ENCODE data around the gene AAK1. TPM values are rescaled to one million over a fixed set of nuclear protein-coding genes. Genes with fewer than 3 reads are reported as not detected.

AAK1 gene
- total RNA-seq, 1 experiment from 2014 or later, result 46.8 TPM

DNA sequence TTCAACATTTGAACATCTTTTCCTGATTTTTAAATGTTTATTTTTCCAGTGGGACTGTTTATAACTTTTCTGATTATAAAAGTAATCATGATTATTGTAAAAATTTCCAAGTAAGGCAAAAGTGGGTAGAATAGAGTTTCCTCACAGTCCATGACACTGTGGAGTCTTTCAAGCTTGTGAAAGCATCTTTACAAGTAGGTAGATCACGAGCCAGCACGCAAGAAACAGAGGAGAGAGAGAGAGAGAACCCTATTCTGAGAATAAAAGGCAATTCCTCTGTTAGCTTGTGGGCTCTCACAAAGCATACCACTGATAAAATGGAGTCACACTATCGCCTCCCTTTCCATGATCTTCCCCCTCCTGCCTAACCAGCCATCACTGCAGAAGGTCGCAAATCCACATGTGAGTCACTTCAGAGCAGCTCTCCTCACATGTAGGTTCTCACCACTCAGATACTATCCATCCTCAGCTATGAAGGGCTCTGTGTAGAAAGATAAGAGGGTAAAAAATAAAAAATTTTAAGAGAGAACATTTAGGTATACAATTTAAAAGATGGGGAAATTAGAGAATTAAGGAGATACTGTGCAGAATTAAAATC, 40.3 kb downstream of the AAK1 start:
- Histone ChIP-seq H4K20me1 (ENCODE audit: low read length) (no peaks in the 10 kb centered on the region), H3K9me2 (replicated peaks; ENCODE audit: low read length) (no peaks in the 10 kb centered on the region), H3F3A (ENCODE audit: low read length, unreplicated experiment) (no peaks in the 10 kb centered on the region), H3K79me2 (ENCODE audit: low read length) (peaks cover 70% of the 10 kb centered on the region), H2AFZ (ENCODE audit: low read length) (no peak overlapping the region), H3K36me3 (ENCODE audit: low read depth, low read length) (no peaks in the 10 kb centered on the region), H3K4me3 (ENCODE audit: low read length) (no peak overlapping the region), H3K4me1 (ENCODE audit: insufficient read depth, low read length) (peaks cover 13% of the 10 kb centered on the region), H3K9me3 (ENCODE audit: low read length) (no peaks in the 10 kb centered on the region), H3K27ac (ENCODE audit: low read length) (no peak overlapping the region), H3K4me2 (ENCODE audit: low read length) (no peak overlapping the region), H3K9ac (ENCODE audit: low read length) (no peak overlapping the region), H3K27me3 (ENCODE audit: low read length) (no peaks in the 10 kb centered on the region)
- ChIA-PET POLR2A (ENCODE audit: unreplicated experiment) (interaction anchor here (0.6 kb wide), 1 partner anchor 36 kb away, joined by 3 read pairs; no protein-coding TSS in a partner anchor), CTCF (no interaction called here)
- TF ChIP-seq EZH2phosphoT487 (IDR thresholded peaks at IDR 0.05; ENCODE audit: borderline replicate concordance, low read length) (no peak), EZH2 (IDR thresholded peaks at IDR 0.05; ENCODE audit: low read length, unreplicated experiment) (no peak), CTCF (conservative IDR thresholded peaks at IDR 0.05; ENCODE audit: low read depth, low read length) (no peak)
- ATAC-seq, result no peak
- BruUV-seq (replicated peaks), result no TSS peak
- intact Hi-C loops (cut with micrococcal nuclease), result no loop called here
- no peak for DNase-seq

DNA sequence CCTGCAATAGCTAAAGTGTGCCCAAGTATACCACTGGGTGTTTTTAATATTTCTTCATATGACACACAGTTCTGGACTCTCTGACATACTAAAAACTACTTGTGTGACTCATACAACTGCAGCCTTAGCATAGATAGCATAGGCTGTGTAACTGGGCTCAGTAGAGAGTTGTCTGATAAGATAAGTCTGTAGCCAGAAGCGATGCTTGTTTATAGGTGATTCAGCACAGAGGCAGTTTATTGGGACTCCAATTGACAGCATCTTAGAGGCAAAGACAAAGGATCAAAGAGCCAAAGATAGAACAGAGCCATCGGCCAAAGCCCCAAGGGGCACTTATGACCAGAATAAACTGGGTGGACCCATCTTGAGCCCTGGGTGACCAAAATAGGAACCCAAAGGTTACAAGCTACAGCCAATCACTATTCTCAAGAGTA, 42.3 kb downstream of the AAK1 start:
- TF ChIP-seq CTCF (conservative IDR thresholded peaks at IDR 0.05; ENCODE audit: low read depth, low read length) (no peak), EZH2phosphoT487 (IDR thresholded peaks at IDR 0.05; ENCODE audit: borderline replicate concordance, low read length) (no peak), EZH2 (IDR thresholded peaks at IDR 0.05; ENCODE audit: low read length, unreplicated experiment) (no peak)
- Histone ChIP-seq H3F3A (ENCODE audit: low read length, unreplicated experiment) (no peaks in the 10 kb centered on the region), H3K4me3 (ENCODE audit: low read length) (no peak overlapping the region), H3K27ac (ENCODE audit: low read length) (no peak overlapping the region), H3K4me1 (ENCODE audit: insufficient read depth, low read length) (peaks cover 13% of the 10 kb centered on the region), H3K27me3 (ENCODE audit: low read length) (no peaks in the 10 kb centered on the region), H2AFZ (ENCODE audit: low read length) (no peak overlapping the region), H3K9ac (ENCODE audit: low read length) (no peak overlapping the region), H3K79me2 (ENCODE audit: low read length) (peaks cover 52% of the 10 kb centered on the region), H3K9me2 (replicated peaks; ENCODE audit: low read length) (no peaks in the 10 kb centered on the region), H3K9me3 (ENCODE audit: low read length) (no peaks in the 10 kb centered on the region), H3K4me2 (ENCODE audit: low read length) (peak overlapping the region; percentile 8; the same call in 1 of the 2 replicates), H4K20me1 (ENCODE audit: low read length) (no peaks in the 10 kb centered on the region), H3K36me3 (ENCODE audit: low read depth, low read length) (no peaks in the 10 kb centered on the region)
- DNase-seq (peak; percentile 82), ATAC-seq (peak; percentile 94)
- BruUV-seq (replicated peaks), result no TSS peak
- ChIA-PET CTCF (no interaction called here), POLR2A (ENCODE audit: unreplicated experiment) (no interaction called here)
- intact Hi-C loops (cut with micrococcal nuclease), result no loop called here

DNA sequence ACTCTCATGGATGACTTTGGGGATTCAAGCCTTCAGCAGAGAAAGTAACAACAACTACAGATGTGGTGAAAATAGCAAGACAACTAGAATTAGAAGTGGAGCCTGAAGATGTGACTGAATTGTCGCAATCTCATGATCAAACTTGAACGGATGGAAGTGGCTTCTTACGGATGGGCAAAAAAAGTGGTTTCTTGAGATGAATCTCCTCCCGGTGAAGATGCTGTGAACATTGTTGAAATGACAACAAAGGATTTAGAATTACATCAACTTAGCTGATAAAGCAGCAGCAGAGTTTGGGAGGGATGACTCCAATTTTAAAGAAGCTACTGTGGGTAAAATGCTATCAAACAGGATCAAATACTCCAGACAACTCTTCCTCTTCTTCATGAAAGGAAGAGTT, 43.1 kb downstream of the AAK1 start:
- Histone ChIP-seq H3K27me3 (ENCODE audit: low read length) (no peaks in the 10 kb centered on the region), H3K79me2 (ENCODE audit: low read length) (peaks cover 44% of the 10 kb centered on the region), H3K4me3 (ENCODE audit: low read length) (no peak overlapping the region), H3K4me1 (ENCODE audit: insufficient read depth, low read length) (peaks cover 13% of the 10 kb centered on the region), H3K9ac (ENCODE audit: low read length) (no peak overlapping the region), H3F3A (ENCODE audit: low read length, unreplicated experiment) (no peaks in the 10 kb centered on the region), H3K4me2 (ENCODE audit: low read length) (no peak overlapping the region), H4K20me1 (ENCODE audit: low read length) (no peaks in the 10 kb centered on the region), H3K9me2 (replicated peaks; ENCODE audit: low read length) (no peaks in the 10 kb centered on the region), H3K27ac (ENCODE audit: low read length) (no peak overlapping the region), H3K9me3 (ENCODE audit: low read length) (no peaks in the 10 kb centered on the region), H2AFZ (ENCODE audit: low read length) (no peak overlapping the region), H3K36me3 (ENCODE audit: low read depth, low read length) (no peaks in the 10 kb centered on the region)
- no peak for ATAC-seq
- BruUV-seq (replicated peaks), result no TSS peak
- ChIA-PET POLR2A (ENCODE audit: unreplicated experiment) (no interaction called here), CTCF (no interaction called here)
- no peak for TF ChIP-seq EZH2 (IDR thresholded peaks at IDR 0.05; ENCODE audit: low read length, unreplicated experiment)
- no peak for TF ChIP-seq CTCF (conservative IDR thresholded peaks at IDR 0.05; ENCODE audit: low read depth, low read length)
- TF ChIP-seq EZH2phosphoT487 (IDR thresholded peaks at IDR 0.05; ENCODE audit: borderline replicate concordance, low read length), result no peak
- intact Hi-C loops (cut with micrococcal nuclease), result no loop called here
- no peak for DNase-seq
